ENCODE data around the gene ESF1.

Gene ESF1

DNA sequence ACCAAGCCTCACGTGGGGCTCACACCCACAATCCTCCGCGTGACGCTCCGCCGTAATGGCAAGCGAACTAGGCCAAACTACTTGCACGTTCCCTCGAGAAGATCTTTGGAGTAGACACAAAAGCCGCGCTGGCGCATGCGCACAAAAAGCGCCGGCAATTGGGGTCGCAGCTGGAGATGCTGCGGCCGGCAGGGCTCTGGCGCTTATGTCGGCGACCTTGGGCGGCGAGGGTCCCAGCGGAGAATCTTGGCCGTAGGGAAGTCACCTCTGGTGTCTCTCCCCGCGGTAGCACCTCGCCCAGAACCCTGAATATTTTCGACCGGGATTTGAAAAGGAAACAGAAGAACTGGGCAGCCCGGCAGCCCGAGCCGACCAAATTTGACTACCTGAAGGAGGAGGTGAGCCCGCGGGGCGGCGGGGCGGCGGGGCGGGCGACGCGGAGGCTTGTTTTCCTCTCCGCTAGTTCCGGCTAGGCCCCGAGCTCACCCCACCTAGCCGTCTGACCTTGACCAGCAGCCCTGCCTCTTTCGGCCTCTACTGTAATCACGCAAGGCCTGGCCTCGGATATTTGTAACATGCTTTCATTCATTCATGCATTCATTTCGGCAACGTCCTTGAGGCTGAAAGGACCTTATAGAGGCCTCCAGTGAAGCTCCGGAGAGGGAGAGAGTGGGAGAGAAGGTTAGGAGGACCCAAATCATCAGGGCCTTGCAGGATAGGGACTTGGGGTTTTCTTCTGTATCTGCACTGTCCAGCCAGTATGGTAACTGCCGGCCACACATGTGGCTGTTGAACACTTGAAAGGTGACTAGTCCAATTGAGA, at the start of gene ESF1, which contains the start of gene NDUFAF5:
ESF1 (minus strand) TSS at position 27 of the 823 bp plus-strand sequence. CDS start 1,779 bp downstream, outside the sequence.
NDUFAF5 (plus strand) TSS at position 136 of the 823 bp plus-strand sequence; CDS start at position 177, 41 bp downstream.
- peak; percentile 86 to 89 for DNase-seq (ENCODE audit: low read depth in 2 of 2)

DNA sequence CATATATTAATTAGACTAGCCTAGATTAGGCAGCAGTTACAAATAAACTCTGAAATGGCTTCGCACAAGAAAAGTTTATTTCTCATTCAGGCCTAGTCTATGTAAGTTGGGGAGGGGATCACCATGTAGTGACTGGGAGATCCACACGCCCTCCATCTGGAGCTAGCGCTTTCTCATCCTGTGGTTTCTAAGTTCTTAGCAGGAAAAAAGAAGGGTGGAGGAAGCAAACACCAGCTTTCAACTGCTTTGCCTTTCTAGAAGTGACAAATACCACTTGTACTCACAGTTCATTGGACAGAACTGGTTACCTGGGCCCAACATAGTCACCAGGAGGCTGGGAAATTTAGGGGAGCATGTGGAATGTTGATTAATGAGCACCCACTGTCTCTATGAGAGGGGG, 46.8 kb upstream of the ESF1 start:
- no peak for DNase-seq (ENCODE audit: low read depth in 2 of 2)

DNA sequence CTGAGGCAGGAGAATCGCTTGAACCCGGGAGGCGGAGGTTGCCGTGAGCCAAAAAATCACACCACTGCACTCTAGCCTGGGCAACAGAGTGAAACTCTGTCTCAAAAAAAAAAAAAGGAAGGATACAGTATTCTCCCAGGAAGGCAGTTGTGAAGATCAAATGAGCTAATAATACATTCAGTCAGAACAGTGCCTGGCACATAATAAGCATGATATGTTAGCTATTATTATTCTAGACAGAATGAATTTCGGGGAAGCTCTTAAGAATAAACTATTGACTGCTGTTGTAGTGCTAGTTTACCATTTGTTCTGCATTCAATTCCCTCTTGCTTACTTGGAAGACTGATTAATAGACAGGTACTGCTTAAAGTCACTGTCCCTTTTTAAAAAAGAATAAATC, 40.7 kb upstream of the ESF1 start:
- no peak for DNase-seq (ENCODE audit: low read depth in 2 of 2)

GRCh38 chr20:13824459-13824858, 39.7 kb upstream of the ESF1 start:
- no peak for DNase-seq (ENCODE audit: low read depth in 2 of 2)

- no peak for DNase-seq (ENCODE audit: low read depth in 2 of 2)
These were observed 37.7 kb upstream of the ESF1 start for GRCh38 chr20:13822459-13822858.

GRCh38 chr20:13821876-13822275, 37.2 kb upstream of the ESF1 start:
- DNase-seq (ENCODE audit: low read depth in 2 of 2), result no peak

- DNase-seq (ENCODE audit: low read depth in 2 of 2), result peak in 1 of 2 donors; percentile 4
These were observed 35.3 kb upstream of the ESF1 start for GRCh38 chr20:13819885-13820645.

DNA sequence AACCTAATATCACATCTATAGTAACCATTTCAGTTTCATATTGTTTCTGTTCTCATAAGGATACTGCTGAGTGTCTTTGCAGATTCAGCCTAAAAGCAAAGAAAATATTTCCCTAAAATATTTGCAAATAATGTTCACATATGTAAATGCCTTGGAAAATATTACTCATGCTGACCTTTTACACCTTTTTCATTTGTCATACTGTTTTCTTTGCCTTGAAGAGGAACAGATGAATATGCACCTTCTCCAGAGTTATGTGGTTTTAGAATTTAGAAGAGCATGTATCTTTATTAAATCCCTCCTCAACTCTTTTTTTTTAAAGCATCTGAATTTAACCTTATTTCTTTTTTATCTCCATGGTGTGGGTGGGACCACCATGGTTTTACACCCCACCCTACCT, 32.6 kb upstream of the ESF1 start:
- DNase-seq (ENCODE audit: low read depth in 2 of 2), result no peak

DNA sequence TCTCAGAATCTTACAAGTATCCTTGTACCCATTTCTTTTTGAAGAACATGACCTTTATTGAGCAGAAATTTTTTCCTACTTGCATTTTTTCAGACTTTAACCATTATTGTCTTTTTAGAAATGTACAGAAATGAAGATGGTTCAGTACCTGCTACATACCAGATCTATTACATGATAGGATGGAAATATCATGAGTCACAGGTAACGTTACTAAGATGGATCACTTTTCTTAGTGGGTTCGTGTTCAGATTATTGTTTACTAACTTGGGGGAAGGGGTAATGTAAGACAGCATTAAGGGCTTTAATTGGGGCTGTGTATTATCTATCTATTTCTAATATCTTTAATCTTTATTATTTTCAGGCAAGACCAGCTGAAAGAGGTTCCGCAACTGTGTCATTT, 32.0 kb upstream of the ESF1 start:
- no peak for DNase-seq (ENCODE audit: low read depth in 2 of 2)

DNA sequence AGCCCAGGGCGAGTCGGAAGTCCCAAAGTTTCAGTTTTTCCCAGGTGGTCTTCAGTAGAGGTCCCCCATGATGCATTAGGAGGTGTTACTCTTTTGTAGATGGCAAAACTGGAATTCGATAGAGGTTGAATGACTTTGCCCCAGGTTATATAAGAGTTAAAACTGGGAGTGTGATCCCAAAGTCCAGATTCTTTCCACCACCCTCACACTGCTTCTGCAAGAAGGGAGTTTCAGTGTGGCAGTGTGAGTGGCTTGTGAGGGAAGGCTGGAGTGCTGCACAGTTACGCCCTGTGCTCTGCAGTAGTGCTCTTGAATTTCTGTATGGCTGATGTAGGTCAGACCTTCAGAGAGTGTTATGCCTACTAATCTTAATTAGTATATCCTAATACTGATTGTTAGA, 30.0 kb upstream of the ESF1 start:
- DNase-seq (ENCODE audit: low read depth in 2 of 2), result no peak

- DNase-seq (ENCODE audit: low read depth in 2 of 2), result no peak
These were observed 29.2 kb upstream of the ESF1 start for GRCh38 chr20:13813910-13814309.

GRCh38 chr20:13810446-13810845, 25.7 kb upstream of the ESF1 start:
- DNase-seq (ENCODE audit: low read depth in 2 of 2), result no peak

GRCh38 chr20:13809855-13810254, 25.1 kb upstream of the ESF1 start:
- DNase-seq (ENCODE audit: low read depth in 2 of 2), result no peak

DNA sequence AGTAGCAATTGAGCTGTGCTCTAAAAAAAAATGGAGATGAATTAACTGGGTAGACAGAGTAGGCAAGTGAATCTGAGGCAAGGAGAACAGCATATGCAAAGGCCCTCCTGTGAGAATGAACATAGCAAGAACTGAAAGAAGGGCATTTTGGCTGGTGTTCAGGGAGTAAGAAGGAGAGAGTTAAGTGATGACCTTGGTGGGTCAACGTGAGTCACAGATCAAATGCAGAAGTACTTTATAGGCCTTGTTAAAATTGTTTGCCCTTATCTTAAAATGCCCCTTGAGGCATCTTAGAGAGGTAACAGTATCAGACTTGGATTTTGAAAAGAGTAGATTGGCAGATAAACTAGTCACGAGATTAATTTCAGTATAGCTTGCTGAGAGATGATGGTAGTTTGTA, 24.7 kb upstream of the ESF1 start:
- no peak for DNase-seq (ENCODE audit: low read depth in 2 of 2)

DNA sequence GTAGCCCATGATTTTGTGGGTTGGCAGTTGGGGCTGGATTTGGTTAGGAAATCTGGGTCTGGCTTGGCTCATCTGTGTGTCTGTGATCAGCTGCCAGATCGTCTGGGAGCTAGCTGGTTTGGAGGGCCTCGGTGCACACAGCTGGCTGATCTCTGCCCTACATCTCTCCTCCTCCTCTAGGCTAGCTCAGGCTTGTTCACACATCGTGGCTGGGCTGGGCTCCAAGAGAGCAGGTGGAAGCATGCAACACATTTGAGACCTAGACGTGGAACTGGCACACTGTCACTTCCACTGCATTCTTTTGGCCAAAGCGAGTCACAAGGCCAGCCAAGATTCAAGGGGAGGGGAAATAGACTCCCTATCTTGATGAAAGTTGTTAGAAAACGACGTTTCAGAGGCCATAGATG, 16.0 kb upstream of the ESF1 start:
- no peak for DNase-seq (ENCODE audit: low read depth in 2 of 2)

- DNase-seq (ENCODE audit: low read depth in 2 of 2), result no peak
These were observed 15.3 kb upstream of the ESF1 start for GRCh38 chr20:13799974-13800373.

DNA sequence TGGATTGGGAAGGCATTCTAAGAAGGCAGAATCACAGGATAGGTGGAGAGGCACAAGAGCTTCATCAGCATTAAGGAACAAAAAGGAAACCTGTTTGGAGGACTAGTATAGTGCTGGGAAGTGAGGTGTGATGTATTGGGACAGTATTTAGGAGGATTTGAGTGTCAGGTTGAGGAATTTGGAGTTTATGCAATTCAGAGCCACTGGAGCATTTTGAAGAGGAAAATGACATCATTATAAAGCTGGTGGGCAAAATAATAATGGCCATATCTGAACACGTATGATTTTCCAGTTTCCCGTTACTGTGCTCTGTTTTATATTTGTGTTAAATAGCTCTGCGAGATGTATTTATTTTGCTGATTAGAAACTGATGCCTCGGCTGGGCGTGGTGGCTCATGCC, 14.3 kb upstream of the ESF1 start:
- no peak for DNase-seq (ENCODE audit: low read depth in 2 of 2)

GRCh38 chr20:13794667-13795066, 9.9 kb upstream of the ESF1 start:
- DNase-seq (ENCODE audit: low read depth in 2 of 2), result no peak

DNA sequence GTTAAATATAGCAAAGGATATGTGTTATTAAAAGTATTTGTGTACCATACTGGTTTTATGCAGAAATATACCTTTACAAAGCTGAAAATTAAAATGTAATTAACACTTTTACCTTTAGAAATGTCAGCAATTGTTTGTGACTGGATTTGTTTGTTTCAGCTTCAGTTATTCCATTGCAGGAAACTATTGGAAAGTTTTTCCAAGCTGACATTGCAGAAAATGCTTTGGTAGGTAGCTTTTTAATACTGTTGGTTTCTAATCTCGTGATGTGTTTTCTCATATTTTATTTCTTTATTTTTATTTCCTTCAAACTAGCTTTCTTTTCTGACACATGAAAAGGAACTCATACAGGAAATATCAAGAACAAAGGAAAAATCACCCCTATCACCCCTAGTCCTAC, 8.3 kb upstream of the ESF1 start:
- DNase-seq (ENCODE audit: low read depth in 2 of 2), result no peak

GRCh38 chr20:13791540-13792459, 7.1 kb upstream of the ESF1 start:
- no peak for DNase-seq (ENCODE audit: low read depth in 2 of 2)

GRCh38 chr20:13790708-13791107, 6.0 kb upstream of the ESF1 start:
- no peak for DNase-seq (ENCODE audit: low read depth in 2 of 2)
